GM21390 (cell line): ENCODE results near the gene TSFM.
A peak's percentile ranks its signal among the peaks of the same experiment; 100 is the strongest.

Experiments used
- ATAC-seq: cut with Tn5 transposase; IDR thresholded peaks from one replicate; pipeline ENCODE4 v1.9.1; 2021; ENCODE audit not compliant: unreplicated experiment

Gene TSFM

DNA sequence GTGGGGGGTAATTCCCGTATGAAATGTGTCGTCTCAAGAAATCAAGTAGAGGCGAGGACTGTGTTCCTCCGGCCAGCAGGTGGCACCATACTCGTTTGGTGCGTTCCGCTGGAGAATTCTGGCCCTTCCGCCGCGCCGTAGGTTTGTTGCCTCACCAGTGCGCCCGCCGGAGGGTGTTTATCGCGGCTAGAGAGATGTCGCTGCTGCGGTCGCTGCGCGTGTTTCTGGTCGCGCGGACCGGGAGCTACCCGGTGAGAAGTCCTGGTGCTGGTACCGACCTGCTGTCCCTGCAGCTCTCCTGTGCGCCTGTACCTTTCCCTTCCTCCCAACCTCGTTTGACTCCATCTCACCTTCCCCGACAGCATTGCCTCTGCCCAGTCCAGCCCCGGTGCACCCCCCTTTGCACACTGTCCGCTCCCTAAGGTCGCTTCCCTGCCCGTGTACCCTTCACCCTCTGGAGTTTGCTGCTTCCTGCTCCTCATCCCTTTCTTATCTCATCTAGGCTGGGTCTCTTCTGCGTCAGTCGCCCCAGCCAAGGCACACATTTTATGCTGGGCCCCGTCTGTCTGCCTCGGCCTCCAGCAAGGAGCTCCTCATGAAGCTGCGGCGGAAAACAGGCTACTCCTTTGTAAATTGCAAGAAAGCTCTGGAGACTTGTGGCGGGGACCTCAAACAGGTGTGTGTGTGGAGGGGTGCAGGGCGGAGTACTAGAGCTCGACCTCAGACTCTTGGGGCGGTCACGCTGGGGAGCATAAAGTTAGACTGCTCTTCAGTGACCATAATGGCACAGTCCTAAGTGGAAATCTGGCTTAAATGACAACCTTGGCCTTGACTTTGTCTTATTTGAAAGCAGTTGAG lies at the start of gene TSFM:
Gene TSFM (plus strand): TSS at position 180 of the 858 bp plus-strand sequence. CDS start 15 bp downstream, at position 195.
- peak; percentile 89 for ATAC-seq

DNA sequence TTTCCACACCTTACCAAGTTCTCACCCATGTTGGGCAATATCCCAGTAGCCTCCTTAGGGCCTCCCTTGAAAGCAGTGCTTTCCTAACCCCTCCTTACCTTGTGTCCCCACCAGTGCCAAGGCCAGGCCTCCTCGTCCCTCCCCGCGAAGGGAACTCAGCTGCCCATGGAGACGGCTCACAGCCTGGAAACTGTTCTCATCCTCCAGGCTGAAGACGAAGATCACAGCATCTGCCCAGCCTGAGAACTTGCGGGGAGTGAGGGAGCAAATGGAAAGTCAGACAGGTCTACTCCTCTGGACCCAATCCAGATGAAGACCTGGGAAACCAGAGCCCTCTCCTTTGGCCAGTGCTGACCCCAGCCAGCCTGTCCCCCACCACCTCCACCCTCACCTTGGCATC lies 48.7 kb upstream of the TSFM start:
- ATAC-seq = no peak

DNA sequence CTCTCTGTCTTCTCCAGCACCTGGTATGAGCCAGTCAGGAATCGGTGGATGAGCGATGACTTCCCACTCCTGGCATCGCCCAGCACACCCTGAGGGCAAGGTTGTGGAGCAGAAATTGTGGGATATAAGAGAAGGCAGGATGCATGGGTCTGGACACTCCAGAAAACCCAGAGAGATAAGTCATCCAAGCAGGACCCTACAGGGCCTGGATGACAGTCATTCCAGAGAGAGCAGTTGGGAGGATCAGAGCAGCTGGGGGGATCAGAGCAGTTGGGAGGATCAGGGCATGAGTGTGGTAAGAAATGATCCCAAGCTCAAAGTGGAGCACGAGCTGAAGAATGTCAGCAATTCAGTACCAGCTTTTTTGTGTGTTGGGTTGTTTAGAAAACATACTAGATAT lies 48.0 kb upstream of the TSFM start:
- no peak for ATAC-seq

DNA sequence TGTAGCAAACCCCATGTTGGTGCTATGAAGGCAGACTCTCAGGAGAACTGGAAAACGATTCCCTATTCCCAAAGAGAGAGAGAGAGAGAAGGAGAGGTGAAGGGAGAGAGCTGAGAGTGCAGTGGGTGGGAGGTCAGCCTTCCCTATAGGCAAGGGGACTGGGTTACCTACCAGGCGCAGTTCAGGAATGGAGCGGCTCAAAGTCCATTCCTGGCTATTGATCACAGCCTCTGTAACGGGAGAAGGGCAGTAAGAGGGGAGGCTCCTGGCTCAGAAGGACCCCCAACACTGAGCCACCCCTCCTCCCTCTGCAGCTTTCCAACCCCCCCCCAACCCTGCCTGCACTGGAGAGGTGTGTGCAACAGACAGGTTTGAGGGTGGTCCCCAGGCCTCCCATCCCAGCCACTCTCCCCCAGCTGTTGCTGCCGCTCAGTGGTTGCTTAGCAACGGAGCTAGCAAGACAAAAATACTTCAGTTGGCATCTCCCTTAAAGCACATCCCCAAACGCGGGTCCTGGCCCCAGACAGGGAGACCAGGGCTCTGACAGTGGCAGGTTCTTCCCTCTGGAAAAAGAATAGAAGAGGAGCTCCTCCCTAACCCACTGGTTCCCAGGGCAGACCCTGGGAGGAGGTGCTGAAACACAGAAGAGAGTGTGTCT lies 47.3 kb upstream of the TSFM start:
- ATAC-seq = no peak

DNA sequence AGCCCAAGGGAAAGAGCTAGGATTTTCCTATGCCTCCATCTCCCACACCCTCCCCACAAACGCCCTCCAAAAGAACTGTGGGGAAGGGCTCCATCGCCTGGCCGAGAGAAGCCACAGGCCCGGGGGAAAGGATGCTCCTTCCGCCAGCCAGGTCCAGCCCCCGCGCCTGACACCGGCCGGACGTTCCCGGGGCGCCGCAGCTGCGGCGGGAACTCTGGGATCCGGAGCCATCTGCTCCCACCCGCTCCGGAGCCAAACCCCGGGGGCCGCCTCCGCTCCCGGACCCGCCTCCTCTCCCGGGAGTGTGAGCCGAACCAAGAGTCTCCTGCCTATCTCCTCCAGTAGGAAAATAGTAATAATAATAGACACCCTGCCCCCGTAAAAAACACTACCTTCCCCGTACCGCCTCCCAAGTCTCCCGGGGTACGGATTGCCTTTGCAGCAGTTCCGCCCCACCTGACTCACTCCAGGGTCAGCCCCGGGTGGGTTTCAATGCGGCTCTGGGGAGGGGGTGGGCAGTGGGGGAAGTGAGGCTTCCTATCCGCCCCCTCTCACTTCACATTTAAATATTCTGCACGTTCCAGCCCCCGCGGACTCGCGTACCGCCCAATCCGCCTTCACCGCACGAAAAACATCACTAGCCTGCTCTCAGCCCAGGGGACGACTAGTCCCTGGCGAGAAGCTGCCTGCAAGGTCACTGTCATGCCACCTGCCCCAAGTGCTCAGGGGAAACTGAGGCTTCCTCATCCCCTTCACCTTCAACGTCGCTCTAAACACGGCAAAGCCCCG lies 46.4 kb upstream of the TSFM start:
- no peak for ATAC-seq

DNA sequence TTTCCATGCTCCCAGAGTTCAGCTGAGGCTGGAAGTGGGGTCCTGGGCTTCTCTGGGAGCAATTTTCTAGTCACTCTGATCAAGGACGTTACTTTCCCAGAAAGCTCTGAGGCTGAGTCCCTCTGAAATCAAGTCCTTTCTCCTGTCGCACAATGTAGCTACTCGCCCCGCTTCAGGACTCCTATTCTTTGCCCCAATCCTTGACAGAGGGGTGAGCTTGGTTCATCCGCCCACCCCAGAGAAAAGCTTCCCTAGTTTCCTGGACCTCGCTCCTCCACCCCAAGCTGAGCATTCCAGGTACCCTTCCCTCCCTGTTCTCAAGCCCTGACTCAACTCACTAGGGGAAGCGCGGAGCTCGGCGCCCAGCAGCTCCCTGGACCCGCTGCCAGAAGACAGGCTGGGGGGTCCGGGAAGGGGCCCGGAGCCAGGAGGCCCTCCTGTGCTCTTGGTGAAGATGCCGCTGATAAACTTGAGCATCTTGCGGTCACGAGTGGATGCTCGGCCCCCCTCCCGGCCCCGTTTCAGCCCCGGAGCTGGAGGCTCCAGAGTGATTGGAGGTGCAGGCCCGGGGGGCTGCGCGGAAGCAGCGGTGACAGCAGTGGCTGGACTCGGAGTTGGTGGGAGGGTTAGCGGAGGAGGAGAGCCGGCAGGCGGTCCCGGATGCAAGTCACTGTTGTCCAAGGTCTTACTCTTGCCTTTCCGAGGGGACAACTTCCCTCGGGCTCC lies 45.7 kb upstream of the TSFM start:
- no peak for ATAC-seq

DNA sequence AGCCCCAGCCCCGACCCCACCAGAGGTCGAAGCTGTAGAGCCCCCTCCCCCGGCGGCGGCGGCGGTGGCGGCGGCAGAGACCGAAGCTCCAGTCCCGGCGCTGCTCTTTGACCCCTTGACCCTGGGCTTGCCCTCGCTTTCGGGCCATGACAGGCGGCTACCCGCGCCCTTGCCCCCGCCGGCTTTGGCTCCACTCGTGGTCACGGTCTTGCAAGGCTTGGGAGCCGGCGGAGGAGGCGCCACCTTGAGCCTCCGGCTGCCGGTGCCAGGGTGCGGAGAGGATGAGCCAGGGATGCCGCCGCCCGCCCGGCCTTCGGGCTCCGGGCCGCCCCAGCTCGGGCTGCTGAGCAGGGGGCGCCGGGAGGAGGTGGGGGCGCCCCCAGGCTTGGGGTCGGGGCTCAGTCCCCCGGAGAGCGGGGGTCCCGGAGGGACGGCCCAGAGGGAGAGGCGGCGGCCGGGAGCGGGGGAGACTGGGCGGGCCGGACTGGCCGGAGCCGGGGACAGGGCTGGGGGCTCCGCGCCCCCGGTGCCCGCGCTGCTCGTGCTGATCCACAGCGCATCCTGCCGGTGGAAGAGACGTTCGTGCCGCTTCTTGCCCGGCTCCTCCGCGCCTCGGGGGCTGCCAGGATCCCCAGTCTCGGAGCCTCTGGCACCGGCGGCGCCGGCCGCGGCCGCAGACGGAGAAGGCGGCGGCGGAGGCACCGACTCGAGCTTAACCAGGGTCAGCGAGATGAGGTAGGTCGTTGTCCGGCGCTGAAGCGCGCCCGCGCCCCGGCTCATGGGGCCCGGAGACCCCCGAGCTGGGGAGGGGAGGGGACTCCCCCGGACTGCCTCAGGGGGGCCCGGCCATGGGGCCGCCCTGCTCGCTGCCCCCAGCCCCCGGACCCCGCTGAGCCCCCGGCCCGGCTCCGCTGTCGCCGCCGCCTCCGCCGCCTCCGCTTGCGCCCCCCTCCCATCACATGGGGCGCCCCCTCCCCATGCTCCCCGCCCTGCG lies 44.8 kb upstream of the TSFM start:
- ATAC-seq = no peak

DNA sequence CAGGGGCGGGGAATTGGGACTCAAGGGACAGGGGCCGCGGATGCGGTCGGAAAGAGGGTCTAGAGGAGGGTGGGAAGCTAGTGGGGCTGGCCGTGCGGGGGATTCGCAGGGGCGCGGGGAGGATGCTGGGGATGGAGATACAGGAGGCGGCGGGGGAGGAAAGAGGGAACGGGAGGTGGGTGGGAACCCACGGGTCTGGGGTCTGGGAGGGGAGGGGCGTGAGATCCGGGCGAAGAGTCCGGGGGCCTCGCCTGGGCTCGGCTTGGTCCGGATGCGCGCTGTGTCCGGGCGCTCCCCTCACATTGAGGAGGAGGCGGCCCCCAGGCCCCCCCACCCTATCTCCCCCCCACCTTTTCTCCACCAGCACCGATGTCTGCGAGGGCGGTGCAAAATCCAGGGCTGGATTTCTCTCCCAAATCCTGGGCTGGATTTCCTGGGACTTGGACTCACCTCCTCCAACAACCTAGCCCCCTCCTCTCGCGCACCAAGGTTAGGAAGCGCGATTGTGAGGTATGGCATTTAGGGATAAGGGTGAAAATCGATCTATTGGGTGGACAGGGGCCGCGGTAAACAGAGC lies 43.8 kb upstream of the TSFM start, which contains the start of gene AGAP2:
Gene AGAP2 (minus strand): TSS at position 82 of the 577 bp plus-strand sequence. CDS start 496 bp downstream, outside the sequence.
- ATAC-seq = no peak

DNA sequence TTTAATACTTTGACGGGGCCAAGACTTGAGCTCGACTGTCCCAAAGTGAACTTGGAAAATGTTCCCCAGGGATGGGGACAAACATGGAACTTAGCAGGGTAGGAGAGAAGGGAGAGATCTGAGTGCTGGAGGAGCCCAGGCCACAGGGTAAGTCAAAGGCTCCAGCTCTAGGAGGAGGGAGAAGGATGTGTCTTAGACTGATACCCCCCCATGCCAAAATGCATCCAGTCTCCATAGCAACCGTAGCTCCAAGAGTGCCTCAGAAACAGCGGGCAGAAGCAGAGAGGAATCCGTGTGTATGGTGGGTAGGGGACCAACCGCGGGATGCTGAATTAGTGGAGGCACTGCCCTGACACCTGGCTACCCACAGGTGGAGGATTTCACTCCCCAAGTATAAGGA lies 43.2 kb upstream of the TSFM start:
- ATAC-seq = no peak

DNA sequence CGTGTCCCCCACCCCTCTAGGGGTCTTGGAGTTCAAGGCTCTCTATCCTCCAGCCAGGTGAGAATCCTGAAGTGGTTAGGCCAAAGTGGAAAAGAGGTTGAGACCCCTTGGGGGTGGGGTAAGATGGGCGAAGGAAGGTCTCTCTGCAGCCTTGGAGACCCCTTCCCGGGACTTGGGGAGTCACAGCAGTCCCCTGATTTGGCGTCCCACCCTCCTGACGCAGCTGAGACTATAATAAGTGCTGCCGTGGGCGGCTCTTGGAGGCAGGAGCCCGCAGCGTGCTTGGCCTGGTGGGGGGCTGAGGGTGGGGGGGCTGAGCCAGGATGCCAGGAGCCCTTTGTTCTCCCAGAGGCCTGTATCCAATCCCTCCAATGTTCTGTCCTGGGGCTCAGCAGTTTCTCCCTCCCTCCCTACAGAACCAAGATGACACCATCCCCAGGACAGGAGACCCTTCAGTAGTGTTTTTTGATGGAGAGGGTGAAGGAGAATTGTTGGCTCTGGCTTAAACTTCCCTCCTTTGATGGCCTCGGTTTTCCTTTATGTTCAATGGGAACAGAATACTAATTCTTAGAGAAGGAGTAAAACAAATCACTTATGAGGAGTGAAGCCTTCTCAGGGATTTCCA lies 42.6 kb upstream of the TSFM start:
- no peak for ATAC-seq

DNA sequence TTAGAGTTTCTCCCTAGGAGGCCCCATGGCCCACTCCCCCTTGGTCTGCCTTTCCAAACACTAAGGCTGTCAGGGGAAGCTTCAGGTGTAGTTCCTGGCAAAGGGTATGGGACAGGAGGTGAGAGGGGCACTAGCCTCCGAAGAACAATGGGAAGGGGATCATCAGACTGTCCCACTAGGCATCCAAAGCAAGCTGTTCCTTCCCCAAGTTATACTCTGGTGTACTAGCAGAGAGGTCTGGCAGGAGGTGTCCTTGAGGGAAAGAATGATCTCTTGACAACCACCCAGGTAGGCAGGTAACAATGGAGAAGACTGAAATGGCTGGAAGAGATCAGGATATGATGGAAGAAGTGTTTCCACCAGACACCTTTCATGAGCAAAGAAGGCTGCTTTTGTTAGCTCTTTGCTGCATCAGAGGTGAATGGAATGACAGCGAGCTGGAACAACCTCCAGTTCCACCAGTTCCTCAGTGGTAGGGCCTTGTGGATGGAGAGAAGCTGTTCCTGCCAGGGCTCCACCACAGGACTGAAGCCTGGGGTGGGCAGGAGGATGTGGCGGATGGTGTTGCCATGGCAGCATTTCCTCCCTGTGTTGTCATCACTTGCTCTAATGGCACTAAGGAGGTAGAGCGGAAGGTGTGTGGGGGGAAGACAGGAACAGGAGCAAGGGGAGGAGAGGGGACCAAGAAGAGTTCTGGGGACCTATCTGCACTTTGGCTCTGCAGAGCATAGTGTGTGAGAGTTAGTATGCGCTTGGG lies 41.8 kb upstream of the TSFM start:
- ATAC-seq = peak; percentile 48

DNA sequence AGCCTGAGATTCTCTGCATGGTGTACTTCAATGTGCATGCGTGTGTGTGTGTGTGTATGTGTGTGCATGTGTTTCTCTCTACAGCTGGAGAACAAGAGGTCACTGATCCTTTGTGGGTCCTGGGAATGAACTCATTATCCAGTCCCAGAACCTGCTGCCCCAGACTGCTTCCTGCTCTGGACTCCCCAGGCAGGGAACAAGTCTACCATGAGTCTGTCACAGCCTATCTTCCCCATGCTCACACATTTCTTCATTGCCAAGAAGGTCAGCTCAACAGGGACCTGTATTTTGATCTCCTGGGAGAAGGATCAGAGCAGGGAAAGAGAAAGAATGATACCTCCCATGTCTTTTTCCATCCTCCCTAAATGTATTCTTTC lies 41.2 kb upstream of the TSFM start:
- ATAC-seq = no peak

DNA sequence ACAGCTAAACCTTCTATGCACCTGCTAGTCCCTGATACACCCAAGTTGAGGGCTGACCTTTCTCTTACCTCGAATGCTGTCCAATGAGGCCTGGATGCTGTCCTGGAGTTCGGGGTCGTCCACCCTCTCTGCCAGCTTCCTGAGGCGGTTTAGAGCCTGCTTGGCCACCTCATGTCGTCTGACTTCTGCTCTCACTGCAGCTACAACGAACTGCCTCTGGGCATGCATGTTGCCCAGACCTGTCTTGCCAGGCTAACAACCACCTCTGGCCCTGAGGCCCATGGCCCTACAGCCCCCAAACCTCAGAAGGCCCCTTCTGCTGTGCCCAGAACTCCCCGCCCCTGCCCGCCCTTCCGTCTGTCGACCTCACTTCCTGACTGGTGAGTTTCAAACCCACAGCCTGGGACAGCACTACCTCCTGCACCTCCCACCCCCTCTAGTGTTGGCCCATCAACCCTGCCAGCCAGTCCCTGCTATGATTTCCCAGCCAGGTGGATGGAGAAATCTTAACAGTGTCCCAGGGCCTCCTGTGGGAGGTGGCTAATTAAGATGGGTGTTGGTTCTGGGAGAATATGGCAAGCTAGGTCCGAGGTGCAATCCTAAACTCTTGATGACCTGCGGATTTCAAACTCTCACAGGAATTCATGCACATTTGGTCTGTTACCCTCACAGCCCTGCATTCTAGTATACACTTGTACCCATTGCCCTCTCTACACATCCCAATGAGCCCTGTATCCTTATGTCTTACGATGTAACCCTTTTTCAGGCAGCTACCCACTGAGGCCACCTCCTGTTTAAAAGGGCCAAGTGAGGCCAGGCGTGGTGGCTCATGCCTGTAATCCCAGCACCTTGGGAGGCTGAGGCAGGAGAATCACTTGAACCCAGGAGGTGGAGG lies 40.5 kb upstream of the TSFM start:
- peak; percentile 59 for ATAC-seq

DNA sequence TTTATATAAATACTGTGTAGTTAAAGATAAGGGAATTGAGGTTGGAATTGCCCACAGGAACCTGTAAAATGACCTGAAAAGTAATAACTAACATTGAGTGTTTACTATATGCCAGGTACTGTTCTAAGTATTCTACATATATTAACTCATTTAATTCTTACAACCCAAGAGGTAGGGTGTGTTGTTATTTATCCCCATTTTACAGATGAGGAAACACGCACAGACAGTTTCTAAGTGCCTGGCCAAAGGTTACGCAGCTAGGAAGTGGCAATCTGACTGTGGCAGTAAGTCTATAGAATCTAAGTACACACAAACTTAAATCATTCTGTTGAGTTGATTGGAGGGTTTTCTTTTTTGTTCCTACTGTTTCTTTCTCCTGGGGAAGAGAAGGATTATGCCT lies 38.8 kb upstream of the TSFM start:
- no peak for ATAC-seq

DNA sequence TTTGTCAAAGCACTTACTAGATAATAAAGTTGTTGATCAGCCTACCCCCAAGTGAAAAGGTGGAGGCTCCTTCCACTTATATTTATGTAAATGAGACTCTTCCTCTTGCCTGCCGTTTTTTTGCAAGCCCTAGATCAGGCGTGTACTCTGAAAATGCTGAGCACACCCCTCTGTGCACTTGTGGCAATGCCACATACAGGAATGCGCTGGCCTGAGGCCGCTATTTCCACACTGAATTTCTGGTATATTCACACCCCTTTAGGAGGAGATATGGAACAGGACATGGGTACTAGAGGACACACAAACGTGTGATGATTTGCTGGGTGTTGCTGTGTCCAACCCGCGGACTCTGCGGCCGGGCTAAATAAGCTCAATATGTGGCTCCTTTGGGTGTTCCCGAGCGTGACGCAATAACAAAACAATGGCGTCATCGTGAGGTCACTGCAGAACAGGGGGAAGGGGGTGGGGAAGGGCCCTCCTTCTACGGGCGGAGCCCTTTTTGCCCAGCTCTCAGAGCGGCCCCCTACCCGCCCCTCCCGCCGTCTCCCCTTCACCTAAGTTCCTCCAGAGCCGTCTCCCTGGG lies 38.3 kb upstream of the TSFM start:
- peak; percentile 35 for ATAC-seq

DNA sequence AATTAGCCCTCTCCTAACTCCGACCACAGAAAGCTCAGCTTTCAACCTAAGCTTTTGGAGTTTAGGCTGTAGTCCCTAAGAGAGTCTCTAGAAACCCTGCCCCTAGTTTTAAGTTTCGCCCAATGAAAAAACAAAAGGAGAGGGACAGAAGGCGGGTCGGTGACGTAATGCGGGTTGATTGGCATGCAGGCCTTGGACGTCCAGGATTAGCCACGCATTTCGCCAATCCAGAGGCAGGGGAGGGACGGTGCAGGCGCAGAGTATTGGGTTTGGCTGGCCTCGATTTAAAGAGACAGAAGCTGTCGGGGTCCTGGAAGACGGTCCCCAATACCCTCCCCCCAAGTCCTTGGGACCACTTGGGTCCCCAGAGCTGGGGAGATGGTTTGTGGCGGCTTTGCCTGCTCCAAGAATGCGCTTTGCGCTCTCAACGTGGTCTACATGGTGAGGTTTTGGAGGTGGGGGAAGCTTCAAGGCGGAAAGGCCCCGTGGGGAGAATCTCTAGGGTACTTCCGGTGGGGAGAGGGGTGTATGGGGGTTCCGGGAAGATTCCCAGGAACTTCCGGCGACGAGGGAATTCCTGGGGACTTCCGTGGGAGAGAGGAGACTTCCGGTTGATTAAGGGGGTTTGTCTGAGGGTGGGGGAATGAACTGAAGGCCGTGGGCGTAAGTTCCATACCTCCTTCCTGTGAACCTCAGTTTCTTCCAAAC lies 37.7 kb upstream of the TSFM start, which contains the start of gene TSPAN31:
Gene TSPAN31 (plus strand): TSS at position 263 of the 708 bp plus-strand sequence. CDS start 116 bp downstream, at position 379.
- ATAC-seq = peak; percentile 72
